ENCODE measurements around the gene ZC3H4.
"Not testable (repeated sequence)": the region's sequence is repeated elsewhere in the genome, so short reads cannot be mapped to it uniquely, and the experiment has no call there.

Gene ZC3H4

DNA sequence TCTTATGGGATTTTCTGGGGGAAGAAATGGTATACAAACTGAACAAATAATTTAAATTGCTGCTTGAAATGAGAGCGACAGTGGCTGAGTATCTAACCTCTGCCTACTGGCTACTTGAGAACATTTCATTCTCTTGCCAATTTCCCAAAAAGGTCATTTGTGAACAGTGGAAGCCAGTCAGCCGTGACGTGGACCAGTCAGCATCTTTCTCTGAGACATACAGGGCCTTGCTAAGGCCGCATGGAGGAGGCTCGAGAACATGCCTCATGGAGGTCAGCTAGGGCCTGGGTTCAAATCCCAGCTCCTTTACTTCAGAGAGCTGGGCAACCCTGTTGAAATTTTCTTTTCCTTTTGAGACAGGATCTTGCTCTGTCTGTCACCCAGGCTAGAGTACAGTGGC lies 20.3 kb downstream of the ZC3H4 start:
- H3K27ac ChIP-seq = no peak overlapping the region
- TF ChIP-seq, protein P1, sequence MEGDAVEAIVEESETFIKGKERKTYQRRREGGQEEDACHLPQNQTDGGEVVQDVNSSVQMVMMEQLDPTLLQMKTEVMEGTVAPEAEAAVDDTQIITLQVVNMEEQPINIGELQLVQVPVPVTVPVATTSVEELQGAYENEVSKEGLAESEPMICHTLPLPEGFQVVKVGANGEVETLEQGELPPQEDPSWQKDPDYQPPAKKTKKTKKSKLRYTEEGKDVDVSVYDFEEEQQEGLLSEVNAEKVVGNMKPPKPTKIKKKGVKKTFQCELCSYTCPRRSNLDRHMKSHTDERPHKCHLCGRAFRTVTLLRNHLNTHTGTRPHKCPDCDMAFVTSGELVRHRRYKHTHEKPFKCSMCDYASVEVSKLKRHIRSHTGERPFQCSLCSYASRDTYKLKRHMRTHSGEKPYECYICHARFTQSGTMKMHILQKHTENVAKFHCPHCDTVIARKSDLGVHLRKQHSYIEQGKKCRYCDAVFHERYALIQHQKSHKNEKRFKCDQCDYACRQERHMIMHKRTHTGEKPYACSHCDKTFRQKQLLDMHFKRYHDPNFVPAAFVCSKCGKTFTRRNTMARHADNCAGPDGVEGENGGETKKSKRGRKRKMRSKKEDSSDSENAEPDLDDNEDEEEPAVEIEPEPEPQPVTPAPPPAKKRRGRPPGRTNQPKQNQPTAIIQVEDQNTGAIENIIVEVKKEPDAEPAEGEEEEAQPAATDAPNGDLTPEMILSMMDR (conservative IDR thresholded peaks at IDR 0.05) = no peak
- TF ChIP-seq ZFX (IDR thresholded peaks at IDR 0.05) = no peak

DNA sequence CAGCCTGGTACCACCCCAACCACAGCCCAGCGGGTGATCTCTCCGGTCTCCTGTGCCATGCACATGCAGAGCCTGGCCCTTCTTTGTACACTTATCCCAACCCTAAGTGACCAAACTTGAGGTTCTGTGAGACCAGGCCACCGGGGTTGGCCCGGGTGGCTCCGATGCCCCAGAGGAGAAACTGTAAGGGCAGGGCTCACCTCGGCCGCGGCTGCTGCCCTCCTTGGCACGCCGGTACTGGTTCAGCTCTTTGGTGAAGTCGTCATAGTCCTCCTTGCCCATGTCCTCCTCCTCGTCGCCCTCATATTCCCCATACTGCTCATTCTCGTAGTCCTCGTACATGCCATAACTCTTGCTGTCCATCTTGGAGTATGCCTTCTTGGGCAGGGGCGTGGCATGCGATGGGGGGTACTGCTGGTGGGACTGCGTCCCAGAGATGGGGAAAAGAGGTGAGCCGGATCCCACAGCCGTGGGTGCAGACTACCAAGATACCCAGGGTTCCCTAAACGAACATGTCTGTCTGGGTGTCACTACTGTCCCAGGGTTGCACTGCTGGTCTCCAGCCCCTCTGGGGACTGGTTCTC lies 23.7 kb downstream of the ZC3H4 start:
- no peak overlapping the region for H3K27ac ChIP-seq
- no peak for TF ChIP-seq ZFX (IDR thresholded peaks at IDR 0.05)
- TF ChIP-seq, protein P1 (conservative IDR thresholded peaks at IDR 0.05) = no peak

DNA sequence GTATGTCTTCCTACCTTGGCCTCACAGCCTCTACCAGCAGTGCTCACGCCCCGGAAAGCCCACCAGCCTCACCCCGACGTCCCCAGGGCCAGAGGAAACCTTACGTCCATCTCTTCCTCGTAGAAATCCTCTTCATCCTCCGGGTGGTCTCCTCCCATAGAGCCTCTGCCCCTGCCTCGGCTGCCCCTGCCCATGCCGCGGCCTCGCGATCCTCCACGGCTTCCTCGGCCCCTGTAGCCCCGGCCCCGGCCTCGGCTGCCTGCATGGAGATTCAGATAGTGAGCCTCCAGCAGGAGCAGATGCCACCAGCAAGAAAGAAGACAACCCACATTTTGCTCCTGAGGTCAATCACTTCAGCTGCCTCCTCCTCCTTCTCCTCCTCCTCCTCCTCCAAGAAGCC lies 27.3 kb downstream of the ZC3H4 start:
- TF ChIP-seq ZFX (IDR thresholded peaks at IDR 0.05) = no peak
- TF ChIP-seq, protein P1 (conservative IDR thresholded peaks at IDR 0.05) = no peak
- H3K27ac ChIP-seq = no peak overlapping the region

DNA sequence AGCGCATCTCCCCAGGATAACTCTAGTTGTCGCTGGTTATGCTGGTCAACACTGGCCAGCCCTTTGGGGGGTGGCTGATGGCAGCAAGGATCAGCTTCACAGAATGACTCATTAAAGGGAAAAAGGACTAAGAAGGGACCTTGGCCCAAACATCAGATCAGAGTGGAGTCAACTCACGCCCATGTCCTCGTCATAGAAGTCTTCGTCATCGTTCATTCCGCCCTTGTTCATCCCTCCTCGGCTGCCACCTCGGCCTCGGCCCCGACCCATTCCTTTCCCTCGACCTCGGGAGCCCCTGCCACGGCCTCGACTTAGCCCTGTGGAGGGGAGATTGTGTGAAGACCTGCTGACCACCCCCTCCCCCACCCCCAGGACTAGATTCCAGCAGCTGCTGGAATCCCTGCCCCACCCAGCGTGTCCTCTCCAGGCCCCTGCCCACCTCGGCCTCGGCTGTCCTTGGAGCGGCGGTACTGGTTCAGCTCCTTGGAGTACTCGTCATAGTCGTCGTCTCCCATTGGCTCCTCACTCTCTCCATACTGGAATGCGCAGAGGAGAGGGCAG lies 28.6 kb downstream of the ZC3H4 start:
- no peak overlapping the region for H3K27ac ChIP-seq
- TF ChIP-seq ZFX (IDR thresholded peaks at IDR 0.05) = no peak
- TF ChIP-seq, protein P1 (conservative IDR thresholded peaks at IDR 0.05) = no peak

DNA sequence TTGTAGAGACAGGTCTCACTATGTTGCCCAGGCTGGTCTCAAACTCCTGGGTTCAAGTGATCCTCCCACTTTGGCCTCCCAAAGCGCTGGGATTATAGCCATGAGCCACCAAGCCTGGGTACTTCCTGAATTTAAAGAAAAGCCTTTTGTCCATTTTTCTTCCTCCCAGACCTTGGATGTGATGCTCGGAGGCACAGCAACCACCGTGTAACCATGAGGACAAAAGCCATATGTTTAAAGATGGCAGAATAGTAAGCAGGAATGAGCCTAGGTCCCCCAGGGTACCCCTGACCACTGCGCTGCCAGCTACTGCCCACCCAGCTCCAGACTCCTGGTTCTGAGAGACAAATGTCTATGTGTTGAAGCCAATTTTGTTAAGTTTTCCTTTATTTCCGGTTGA lies 31.1 kb downstream of the ZC3H4 start:
- TF ChIP-seq ZFX (IDR thresholded peaks at IDR 0.05) = no peak
- TF ChIP-seq, protein P1 (conservative IDR thresholded peaks at IDR 0.05) = no peak
- H3K27ac ChIP-seq = no peak overlapping the region

DNA sequence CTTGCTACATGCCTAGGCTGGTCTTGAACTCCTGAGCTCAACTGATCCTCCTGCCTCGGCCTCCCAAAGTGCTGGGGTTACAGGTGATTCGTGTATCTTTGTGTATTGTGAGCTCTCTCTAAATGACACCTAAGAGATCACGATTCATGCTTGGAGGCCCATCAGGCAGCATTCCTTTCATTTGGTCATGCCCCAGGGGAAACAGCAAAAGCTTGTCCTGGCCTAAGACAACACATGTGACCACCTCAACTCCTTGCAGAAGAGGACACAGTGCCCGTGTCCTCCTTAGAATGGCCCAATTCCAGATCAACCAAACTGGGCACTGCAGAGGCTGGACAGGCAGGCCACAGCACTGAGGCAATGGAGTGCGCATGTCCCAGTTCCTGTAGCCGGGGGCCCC lies 32.5 kb downstream of the ZC3H4 start:
- no peak for TF ChIP-seq ZFX (IDR thresholded peaks at IDR 0.05)
- TF ChIP-seq, protein P1 (conservative IDR thresholded peaks at IDR 0.05) = no peak
- H3K27ac ChIP-seq = no peak overlapping the region

DNA sequence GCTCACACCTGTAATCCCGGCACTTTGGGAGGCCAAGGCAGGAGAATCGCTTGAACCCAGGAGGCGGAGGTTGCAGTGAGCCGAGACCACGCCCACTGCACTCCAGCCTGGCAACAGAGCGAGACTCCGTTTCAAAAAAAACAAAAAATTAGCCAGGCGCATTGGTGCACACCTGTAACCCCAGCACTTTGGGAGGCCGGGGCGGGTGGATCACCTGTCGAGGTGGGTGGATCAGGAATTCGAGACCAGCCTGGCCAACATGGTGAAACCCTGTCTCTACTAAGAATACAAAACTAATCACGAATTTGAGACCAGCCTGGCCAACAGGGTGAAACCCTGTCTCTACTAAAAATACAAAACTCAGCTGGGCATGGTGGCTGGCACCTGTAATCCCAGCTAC lies 35.2 kb downstream of the ZC3H4 start:
- H3K27ac ChIP-seq = not testable (repeated sequence)

DNA sequence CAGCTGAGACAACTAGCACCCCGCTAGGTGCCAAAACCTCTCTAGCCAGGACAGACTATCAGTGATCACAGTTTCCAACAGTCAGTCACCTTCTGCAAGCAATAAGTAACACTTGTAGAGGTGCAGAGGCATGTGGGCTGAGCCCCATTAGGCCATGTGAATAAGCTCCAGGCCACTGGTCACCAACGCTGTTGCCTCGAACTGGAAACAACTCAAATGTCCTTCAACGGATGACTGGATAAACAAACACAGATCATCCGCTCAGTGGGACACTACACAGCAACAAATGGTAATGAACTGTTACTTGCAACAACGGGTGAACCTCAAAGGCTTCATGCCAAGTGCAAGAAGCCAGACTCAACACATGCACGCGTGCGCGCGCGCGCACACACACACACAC lies 37.6 kb downstream of the ZC3H4 start:
- TF ChIP-seq, protein P1 (conservative IDR thresholded peaks at IDR 0.05) = no peak
- no peak for TF ChIP-seq ZFX (IDR thresholded peaks at IDR 0.05)
- H3K27ac ChIP-seq = no peak overlapping the region

All from C4-2B (cell line).